ENCODE results near the gene RNF212B.

Gene RNF212B

GRCh38 chr14:23301288-23301968, 63.7 kb downstream of the RNF212B start:
- H3K18ac ChIP-seq (ENCODE audit: low read length): peak overlapping the region; percentile 83
- peaks cover 0 to 8% of the 10 kb centered on the region in 2 experiments for H3K4me1 ChIP-seq (ENCODE audit: control insufficient read depth in 1 of 2, insufficient read depth in 2 of 2, low read length in 2 of 2)
- peak overlapping the region; percentile 56 for H3K4ac ChIP-seq (ENCODE audit: low read depth, low read length)
- H4K91ac ChIP-seq (ENCODE audit: low read depth, low read length): peak overlapping the region; percentile 95
- H2BK12ac ChIP-seq (ENCODE audit: low read length): no peak overlapping the region
- peak overlapping the region; percentile 100 for H3K27ac ChIP-seq (ENCODE audit: low read depth, low read length)
- no peak overlapping the region for H3K23ac ChIP-seq (ENCODE audit: low read length)
- peak overlapping the region; percentile 90 for H4K12ac ChIP-seq (ENCODE audit: low read depth, low read length)
- peak overlapping the region; percentile 86 for H3K4me2 ChIP-seq (ENCODE audit: low read length)
- H3K9me3 ChIP-seq (ENCODE audit: insufficient read depth, low read depth, low read length): no peaks in the 10 kb centered on the region
- peak overlapping the region; percentile 95 for H2AFZ ChIP-seq (ENCODE audit: insufficient read depth, low read length, poor library complexity)
- H2BK5ac ChIP-seq (ENCODE audit: low read depth, low read length, poor library complexity): peak overlapping the region; percentile 97
- peaks cover 11% of the 10 kb centered on the region for H3K79me2 ChIP-seq (ENCODE audit: control insufficient read depth, insufficient read depth, low read length, poor library complexity)
- peak; percentile 99 for DNase-seq
- H3K36me3 ChIP-seq (ENCODE audit: control insufficient read depth in 1 of 2, insufficient read depth in 2 of 2, low read length in 2 of 2): peaks cover 0 to 2% of the 10 kb centered on the region in 2 experiments
- peak overlapping the region; percentile 84 for H3K4me3 ChIP-seq (ENCODE audit: low read depth, low read length)
- H4K8ac ChIP-seq (ENCODE audit: low read depth, low read length): peak overlapping the region; percentile 95
- peak overlapping the region; percentile 68 for H2BK120ac ChIP-seq (ENCODE audit: insufficient read depth, low read length, poor library complexity)
- H3K14ac ChIP-seq (ENCODE audit: low read length): peak overlapping the region; percentile 95
- no peak overlapping the region for H2AK5ac ChIP-seq (ENCODE audit: low read length)
- H3K27me3 ChIP-seq (ENCODE audit: insufficient read depth, low read length): no peaks in the 10 kb centered on the region
- no CpG with 5 or more reads among the region's 87 CpGs for WGBS (ENCODE audit: extremely low coverage, insufficient coverage, insufficient read length)
- peak overlapping the region; percentile 93 for H3K9ac ChIP-seq (ENCODE audit: low read length)
- H3K79me1 ChIP-seq (ENCODE audit: low read length): peaks cover 17% of the 10 kb centered on the region

- Histone ChIP-seq H4K91ac (ENCODE audit: low read depth, low read length) (peak overlapping the region; percentile 75), H4K12ac (ENCODE audit: low read depth, low read length) (peak overlapping the region; percentile 92), H3K4me2 (ENCODE audit: low read length) (peak overlapping the region; percentile 86), H3K79me2 (ENCODE audit: control insufficient read depth, insufficient read depth, low read length, poor library complexity) (peaks cover 13% of the 10 kb centered on the region), H3K36me3 (ENCODE audit: control insufficient read depth in 1 of 2, insufficient read depth in 2 of 2, low read length in 2 of 2) (peaks cover 0 to 2% of the 10 kb centered on the region in 2 experiments), H3K27ac (ENCODE audit: low read depth, low read length) (peak overlapping the region; percentile 72), H3K14ac (ENCODE audit: low read length) (peak overlapping the region; percentile 90), H3K23ac (ENCODE audit: low read length) (no peak overlapping the region), H3K9me3 (ENCODE audit: insufficient read depth, low read depth, low read length) (no peaks in the 10 kb centered on the region), H3K18ac (ENCODE audit: low read length) (peak overlapping the region; percentile 80), H3K27me3 (ENCODE audit: insufficient read depth, low read length) (no peaks in the 10 kb centered on the region), H2BK5ac (ENCODE audit: low read depth, low read length, poor library complexity) (peak overlapping the region; percentile 36), H3K4me1 (ENCODE audit: control insufficient read depth in 1 of 2, insufficient read depth in 2 of 2, low read length in 2 of 2) (peaks cover 0 to 8% of the 10 kb centered on the region in 2 experiments), H3K4me3 (ENCODE audit: low read depth, low read length) (peak overlapping the region; percentile 76), H2BK120ac (ENCODE audit: insufficient read depth, low read length, poor library complexity) (peak overlapping the region; percentile 52), H3K4ac (ENCODE audit: low read depth, low read length) (peak overlapping the region; percentile 72), H4K8ac (ENCODE audit: low read depth, low read length) (peak overlapping the region; percentile 88), H3K79me1 (ENCODE audit: low read length) (peaks cover 20% of the 10 kb centered on the region), H2AFZ (ENCODE audit: insufficient read depth, low read length, poor library complexity) (peak overlapping the region; percentile 95), H2BK12ac (ENCODE audit: low read length) (peak overlapping the region; percentile 15), H3K9ac (ENCODE audit: low read length) (peak overlapping the region; percentile 24), H2AK5ac (ENCODE audit: low read length) (peak overlapping the region; percentile 35)
- WGBS (ENCODE audit: extremely low coverage, insufficient coverage, insufficient read length): no CpG with 5 or more reads among the region's 25 CpGs
- DNase-seq: no peak
These were observed 64.2 kb downstream of the RNF212B start for GRCh38 chr14:23301969-23302289.

GRCh38 chr14:23302290-23303225, 64.8 kb downstream of the RNF212B start, which contains the start of gene PPP1R3E:
TSS of gene PPP1R3E (minus strand) at chr14:23302859. CDS start at chr14:23302576, 283 bp downstream.
- peak within 1 kb of the TSS; percentile 95 for H2AFZ ChIP-seq (ENCODE audit: insufficient read depth, low read length, poor library complexity)
- H3K9ac ChIP-seq (ENCODE audit: low read length): peak within 1 kb of the TSS; percentile 24
- H2BK5ac ChIP-seq (ENCODE audit: low read depth, low read length, poor library complexity): peak within 1 kb of the TSS; percentile 36
- H4K8ac ChIP-seq (ENCODE audit: low read depth, low read length): peak within 1 kb of the TSS; percentile 88
- H3K18ac ChIP-seq (ENCODE audit: low read length): peak within 1 kb of the TSS; percentile 80
- H2BK12ac ChIP-seq (ENCODE audit: low read length): peak within 1 kb of the TSS; percentile 15
- peak within 1 kb of the TSS; percentile 86 for H3K4me2 ChIP-seq (ENCODE audit: low read length)
- peak within 1 kb of the TSS; percentile 72 for H3K27ac ChIP-seq (ENCODE audit: low read depth, low read length)
- WGBS (ENCODE audit: extremely low coverage, insufficient coverage, insufficient read length): no CpG with 5 or more reads among the region's 81 CpGs
- peak within 1 kb of the TSS; percentile 75 for H4K91ac ChIP-seq (ENCODE audit: low read depth, low read length)
- H3K9me3 ChIP-seq (ENCODE audit: insufficient read depth, low read depth, low read length): no peaks in the 10 kb centered on the region
- peaks cover 18% of the 10 kb centered on the region for H3K79me2 ChIP-seq (ENCODE audit: control insufficient read depth, insufficient read depth, low read length, poor library complexity)
- H3K27me3 ChIP-seq (ENCODE audit: insufficient read depth, low read length): no peaks in the 10 kb centered on the region
- H3K4me3 ChIP-seq (ENCODE audit: low read depth, low read length): peak within 1 kb of the TSS; percentile 76
- H3K14ac ChIP-seq (ENCODE audit: low read length): peak within 1 kb of the TSS; percentile 90
- no peak within 1 kb of the TSS for H3K23ac ChIP-seq (ENCODE audit: low read length)
- peak within 1 kb of the TSS; percentile 35 for H2AK5ac ChIP-seq (ENCODE audit: low read length)
- H3K79me1 ChIP-seq (ENCODE audit: low read length): peaks cover 23% of the 10 kb centered on the region
- peaks cover 2 to 10% of the 10 kb centered on the region in 2 experiments for H3K4me1 ChIP-seq (ENCODE audit: control insufficient read depth in 1 of 2, insufficient read depth in 2 of 2, low read length in 2 of 2)
- H3K4ac ChIP-seq (ENCODE audit: low read depth, low read length): peak within 1 kb of the TSS; percentile 72
- peak within 1 kb of the TSS; percentile 92 for H4K12ac ChIP-seq (ENCODE audit: low read depth, low read length)
- DNase-seq: peak; percentile 62 to 73
- peak within 1 kb of the TSS; percentile 52 for H2BK120ac ChIP-seq (ENCODE audit: insufficient read depth, low read length, poor library complexity)
- H3K36me3 ChIP-seq (ENCODE audit: control insufficient read depth in 1 of 2, insufficient read depth in 2 of 2, low read length in 2 of 2): peaks cover 0 to 3% of the 10 kb centered on the region in 2 experiments

GRCh38 chr14:23306412-23307145, 68.8 kb downstream of the RNF212B start, which contains the start of gene BCL2L2:
TSS of gene BCL2L2 (plus strand) at chr14:23306833. CDS start at chr14:23307768, 935 bp downstream.
- peak within 1 kb of the TSS; percentile 88 for H3K14ac ChIP-seq (ENCODE audit: low read length)
- peak within 1 kb of the TSS; percentile 96 for H2AK5ac ChIP-seq (ENCODE audit: low read length)
- peak within 1 kb of the TSS; percentile 51 for H2BK12ac ChIP-seq (ENCODE audit: low read length)
- H2AFZ ChIP-seq (ENCODE audit: insufficient read depth, low read length, poor library complexity): peak within 1 kb of the TSS; percentile 87
- H3K27ac ChIP-seq (ENCODE audit: low read depth, low read length): peak within 1 kb of the TSS; percentile 29
- peaks cover 26 to 29% of the 10 kb centered on the region in 2 experiments for H3K36me3 ChIP-seq (ENCODE audit: control insufficient read depth in 1 of 2, insufficient read depth in 2 of 2, low read length in 2 of 2)
- H3K4me1 ChIP-seq (ENCODE audit: control insufficient read depth in 1 of 2, insufficient read depth in 2 of 2, low read length in 2 of 2): peaks cover 11 to 14% of the 10 kb centered on the region in 2 experiments
- peak within 1 kb of the TSS; percentile 86 for H3K9ac ChIP-seq (ENCODE audit: low read length)
- H3K79me1 ChIP-seq (ENCODE audit: low read length): peaks cover 16% of the 10 kb centered on the region
- peak within 1 kb of the TSS; percentile 97 for H3K4ac ChIP-seq (ENCODE audit: low read depth, low read length)
- peak; percentile 81 to 85 for DNase-seq
- H4K12ac ChIP-seq (ENCODE audit: low read depth, low read length): peak within 1 kb of the TSS; percentile 81
- H4K8ac ChIP-seq (ENCODE audit: low read depth, low read length): peak within 1 kb of the TSS; percentile 94
- H3K18ac ChIP-seq (ENCODE audit: low read length): peak within 1 kb of the TSS; percentile 75
- peak within 1 kb of the TSS; percentile 81 for H3K4me3 ChIP-seq (ENCODE audit: low read depth, low read length)
- H3K79me2 ChIP-seq (ENCODE audit: control insufficient read depth, insufficient read depth, low read length, poor library complexity): peaks cover 18% of the 10 kb centered on the region
- no peaks in the 10 kb centered on the region for H3K27me3 ChIP-seq (ENCODE audit: insufficient read depth, low read length)
- H3K23ac ChIP-seq (ENCODE audit: low read length): no peak within 1 kb of the TSS
- H4K91ac ChIP-seq (ENCODE audit: low read depth, low read length): peak within 1 kb of the TSS; percentile 98
- H2BK120ac ChIP-seq (ENCODE audit: insufficient read depth, low read length, poor library complexity): peak within 1 kb of the TSS; percentile 93
- H3K9me3 ChIP-seq (ENCODE audit: insufficient read depth, low read depth, low read length): no peaks in the 10 kb centered on the region
- WGBS (ENCODE audit: extremely low coverage, insufficient coverage, insufficient read length): no CpG with 5 or more reads among the region's 24 CpGs
- peak within 1 kb of the TSS; percentile 90 for H2BK5ac ChIP-seq (ENCODE audit: low read depth, low read length, poor library complexity)
- peak within 1 kb of the TSS; percentile 76 for H3K4me2 ChIP-seq (ENCODE audit: low read length)

Data from trophoblast cell (in vitro differentiated cells and primary cell).